Measurements from ENCODE around the gene CD37.
A peak's percentile ranks its signal among the peaks of the same experiment; 100 is the strongest.
"Not testable (repeated sequence)": the region's sequence is repeated elsewhere in the genome, so short reads cannot be mapped to it uniquely, and the experiment has no call there.

CD37 gene

GRCh38 chr19:49347835-49348234 lies 12.6 kb downstream of the CD37 start:
- no peak for DNase-seq (ENCODE audit: low spot score)

- DNase-seq (ENCODE audit: low spot score), result no peak
Observed at GRCh38 chr19:49348305-49349189, 13.3 kb downstream of the CD37 start.

GRCh38 chr19:49349567-49349966 lies 14.4 kb downstream of the CD37 start:
- no peak for DNase-seq (ENCODE audit: low spot score)

- no peak for DNase-seq (ENCODE audit: low spot score)
Observed at GRCh38 chr19:49355909-49356353, 20.7 kb downstream of the CD37 start.

- no peak for DNase-seq (ENCODE audit: low spot score)
Observed at GRCh38 chr19:49356382-49356781, 21.2 kb downstream of the CD37 start.

GRCh38 chr19:49357186-49357585 lies 22.0 kb downstream of the CD37 start:
- no peak for DNase-seq (ENCODE audit: low spot score)

- no peak for DNase-seq (ENCODE audit: low spot score)
Observed at GRCh38 chr19:49359851-49360820, 24.9 kb downstream of the CD37 start.

GRCh38 chr19:49361438-49362047 lies 26.3 kb downstream of the CD37 start:
- no peak for DNase-seq (ENCODE audit: low spot score)

GRCh38 chr19:49362048-49362928 lies 27.1 kb downstream of the CD37 start, which contains the start of gene TEAD2:
TEAD2 (minus strand) TSS chr19:49362416; CDS start chr19:49360075, 2,341 bp downstream.
- DNase-seq (ENCODE audit: low spot score), result no peak

GRCh38 chr19:49362929-49363267 lies 27.7 kb downstream of the CD37 start:
- DNase-seq (ENCODE audit: low spot score), result no peak

- DNase-seq (ENCODE audit: low spot score), result peak; percentile 74
Observed at GRCh38 chr19:49363268-49364082, 28.3 kb downstream of the CD37 start, which contains the start of gene DKKL1. DKKL1 (plus strand) TSS chr19:49363877; CDS start chr19:49363999, 122 bp downstream.

- no peak for DNase-seq (ENCODE audit: low spot score)
Observed at GRCh38 chr19:49364083-49364737, 29.0 kb downstream of the CD37 start.

GRCh38 chr19:49366110-49366509 lies 30.9 kb downstream of the CD37 start:
- DNase-seq (ENCODE audit: low spot score), result no peak

- no peak for DNase-seq (ENCODE audit: low spot score)
Observed at GRCh38 chr19:49368711-49369358, 33.6 kb downstream of the CD37 start.

- DNase-seq (ENCODE audit: low spot score), result no peak
Observed at GRCh38 chr19:49371184-49371583, 36.0 kb downstream of the CD37 start.

GRCh38 chr19:49373174-49373573 lies 38.0 kb downstream of the CD37 start:
- DNase-seq (ENCODE audit: low spot score), result not testable (repeated sequence)

- DNase-seq (ENCODE audit: low spot score), result no peak
Observed at GRCh38 chr19:49374665-49375434, 39.6 kb downstream of the CD37 start.

- DNase-seq (ENCODE audit: low spot score), result no peak
Observed at GRCh38 chr19:49378512-49378911, 43.3 kb downstream of the CD37 start.

Measured in hematopoietic multipotent progenitor cell treated with erythropoietin and hydrocortisone succinate and interleukin-3 and kit ligand, for 15 days (in vitro differentiated cells).